ENCODE results near the gene MGMT.

MGMT gene

GRCh38 chr10:129761981-129762956 is 295.2 kb downstream of the MGMT start:
- no peak for DNase-seq (ENCODE audit: low read depth)

DNA sequence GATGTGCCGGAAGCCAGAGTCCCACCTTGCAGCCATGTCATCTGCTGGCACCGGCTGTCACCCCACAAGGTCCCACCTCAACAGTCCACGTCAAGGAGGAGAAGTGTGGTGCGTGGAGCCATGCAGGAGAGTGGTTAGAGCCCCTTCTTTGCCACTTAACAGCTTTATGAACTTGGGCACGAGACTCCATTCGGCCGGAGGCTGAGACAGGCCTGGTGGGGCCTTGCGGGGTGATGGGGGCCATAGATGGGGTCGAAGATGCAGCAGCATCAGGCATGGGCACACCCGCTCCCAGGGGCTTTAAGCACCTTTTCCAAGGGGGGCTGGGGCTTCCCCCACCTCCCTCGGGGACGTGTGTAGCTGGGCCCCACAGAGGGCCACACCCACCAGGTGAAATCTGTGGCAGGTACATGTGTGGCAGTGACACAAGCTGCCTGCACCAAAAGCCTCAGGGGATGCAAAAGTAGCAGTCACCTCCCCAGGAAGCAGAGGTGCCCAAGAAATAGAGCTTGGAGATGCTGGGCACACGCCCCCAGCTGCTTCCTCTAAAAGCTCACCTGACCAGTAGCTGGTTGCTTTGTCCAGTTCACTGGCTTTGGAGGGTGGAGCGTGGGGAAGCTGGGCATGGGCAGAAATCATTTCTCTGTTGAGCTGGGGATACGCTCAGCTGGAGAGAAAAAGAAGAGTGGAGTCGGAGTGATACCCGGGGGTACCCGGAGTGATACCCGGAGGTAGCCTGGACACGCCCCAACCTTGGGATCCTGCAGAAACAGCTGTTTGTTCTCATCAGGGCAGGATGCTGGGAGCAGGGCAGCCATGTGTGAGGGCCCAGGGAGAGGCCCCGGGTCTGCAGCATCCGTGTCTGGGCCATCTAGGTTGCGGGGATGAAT is 297.2 kb downstream of the MGMT start:
- DNase-seq (ENCODE audit: low read depth) = no peak

GRCh38 chr10:129764901-129765663 is 298.0 kb downstream of the MGMT start:
- no peak for DNase-seq (ENCODE audit: low read depth)

GRCh38 chr10:129765664-129766550 is 298.9 kb downstream of the MGMT start:
- no peak for DNase-seq (ENCODE audit: low read depth)

DNA sequence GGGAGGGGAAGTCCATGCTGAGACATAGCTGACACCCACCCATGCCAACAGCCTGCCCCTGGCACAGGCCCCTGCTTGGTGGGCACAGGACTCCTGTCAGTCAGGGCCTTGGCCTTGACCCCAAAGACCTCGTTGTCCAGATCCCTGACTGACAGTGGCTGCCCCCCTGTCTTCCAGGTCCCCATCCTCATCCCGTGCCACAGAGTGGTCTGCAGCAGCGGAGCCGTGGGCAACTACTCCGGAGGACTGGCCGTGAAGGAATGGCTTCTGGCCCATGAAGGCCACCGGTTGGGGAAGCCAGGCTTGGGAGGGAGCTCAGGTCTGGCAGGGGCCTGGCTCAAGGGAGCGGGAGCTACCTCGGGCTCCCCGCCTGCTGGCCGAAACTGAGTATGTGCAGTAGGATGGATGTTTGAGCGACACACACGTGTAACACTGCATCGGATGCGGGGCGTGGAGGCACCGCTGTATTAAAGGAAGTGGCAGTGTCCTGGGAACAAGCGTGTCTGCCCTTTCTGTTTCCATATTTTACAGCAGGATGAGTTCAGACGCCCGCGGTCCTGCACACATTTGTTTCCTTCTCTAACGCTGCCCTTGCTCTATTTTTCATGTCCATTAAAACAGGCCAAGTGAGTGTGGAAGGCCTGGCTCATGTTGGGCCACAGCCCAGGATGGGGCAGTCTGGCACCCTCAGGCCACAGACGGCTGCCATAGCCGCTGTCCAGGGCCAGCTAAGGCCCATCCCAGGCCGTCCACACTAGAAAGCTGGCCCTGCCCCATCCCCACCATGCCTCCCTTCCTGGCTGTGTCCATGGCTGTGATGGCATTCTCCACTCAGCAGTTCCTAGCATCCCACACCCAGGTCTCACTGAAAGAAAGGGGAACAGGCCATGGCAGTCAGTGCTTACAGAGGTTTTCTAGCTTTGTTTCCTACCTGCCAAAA is 299.8 kb downstream of the MGMT start:
- no peak for DNase-seq (ENCODE audit: low read depth)

- no peak for DNase-seq (ENCODE audit: low read depth)
These were observed 300.7 kb downstream of the MGMT start for GRCh38 chr10:129767751-129768150.

- DNase-seq (ENCODE audit: low read depth) = no peak
These were observed 301.7 kb downstream of the MGMT start for GRCh38 chr10:129768437-129769355.

DNA sequence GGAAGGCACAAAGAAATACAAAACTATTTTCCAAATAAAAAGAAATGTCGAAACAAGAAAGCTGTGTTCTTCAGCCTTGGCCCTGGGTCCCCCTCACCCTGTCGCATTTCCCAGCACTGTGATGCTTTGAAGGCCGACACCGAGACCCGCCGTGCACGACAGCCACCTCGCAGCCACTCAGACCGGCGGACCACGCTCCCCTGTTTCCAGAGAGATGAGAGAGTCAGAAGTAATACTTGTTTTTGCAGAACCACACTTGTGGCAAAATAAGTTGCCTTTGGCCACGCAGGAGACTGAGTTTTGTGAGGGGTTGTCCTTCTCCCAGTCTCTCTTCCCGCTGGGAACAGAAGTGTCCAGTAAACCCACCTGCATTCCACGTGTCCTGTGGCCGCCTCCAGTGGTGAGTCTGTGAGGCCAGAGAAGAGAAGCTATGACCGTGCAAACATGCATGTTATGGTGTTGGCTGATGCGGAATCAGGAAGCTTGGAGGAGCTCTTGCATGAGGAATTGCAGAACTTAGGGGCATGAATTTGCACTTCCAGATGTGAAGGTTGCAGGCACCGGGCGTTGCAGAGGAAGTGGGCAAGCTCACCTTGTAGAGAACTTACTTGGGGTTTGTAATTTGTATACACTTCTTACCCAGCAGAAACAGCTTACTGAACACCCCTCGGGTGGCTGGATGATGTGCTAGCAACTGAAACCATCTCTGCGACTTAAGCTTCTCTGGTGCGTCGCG is 302.5 kb downstream of the MGMT start:
- no peak for DNase-seq (ENCODE audit: low read depth)

DNA sequence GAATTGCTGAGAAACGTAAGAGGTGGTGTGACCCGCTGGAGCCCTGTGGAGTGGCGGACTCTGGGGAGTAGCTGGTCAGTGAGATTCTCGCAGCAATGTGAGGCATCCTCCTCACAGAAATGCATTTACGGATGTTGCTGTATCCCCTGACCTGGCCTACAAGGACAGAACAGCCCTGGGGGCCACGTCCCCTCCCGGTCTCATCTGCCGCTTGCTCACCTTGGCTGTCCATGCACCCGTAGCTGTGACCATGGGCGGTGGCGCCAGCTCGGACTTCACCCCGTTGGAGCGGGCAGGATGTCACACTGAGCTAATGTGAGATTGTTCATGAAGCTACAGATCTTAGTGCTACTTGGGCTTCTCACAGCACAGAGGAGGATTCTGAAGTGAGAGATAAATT is 303.2 kb downstream of the MGMT start:
- DNase-seq (ENCODE audit: low read depth) = no peak

DNA sequence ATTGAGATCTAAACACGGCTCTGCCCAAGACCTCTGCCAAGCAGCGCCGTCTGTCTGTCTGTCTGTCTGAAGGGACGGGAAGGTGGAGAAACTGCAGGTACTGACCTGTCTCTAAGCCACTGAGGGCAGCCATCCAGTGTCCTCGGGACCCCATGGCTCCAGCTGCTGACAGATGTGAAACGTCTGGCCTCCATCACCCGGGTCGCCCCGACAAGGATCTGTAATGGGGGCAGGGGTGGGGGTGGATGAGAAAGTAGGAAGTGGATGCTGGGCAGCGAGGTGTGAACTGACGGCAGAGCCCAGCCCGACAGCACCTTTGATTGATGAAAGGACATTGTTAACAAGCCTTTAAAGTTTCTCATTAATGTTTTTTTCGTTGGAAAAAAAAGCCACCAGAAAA is 304.0 kb downstream of the MGMT start:
- DNase-seq (ENCODE audit: low read depth) = no peak

DNA sequence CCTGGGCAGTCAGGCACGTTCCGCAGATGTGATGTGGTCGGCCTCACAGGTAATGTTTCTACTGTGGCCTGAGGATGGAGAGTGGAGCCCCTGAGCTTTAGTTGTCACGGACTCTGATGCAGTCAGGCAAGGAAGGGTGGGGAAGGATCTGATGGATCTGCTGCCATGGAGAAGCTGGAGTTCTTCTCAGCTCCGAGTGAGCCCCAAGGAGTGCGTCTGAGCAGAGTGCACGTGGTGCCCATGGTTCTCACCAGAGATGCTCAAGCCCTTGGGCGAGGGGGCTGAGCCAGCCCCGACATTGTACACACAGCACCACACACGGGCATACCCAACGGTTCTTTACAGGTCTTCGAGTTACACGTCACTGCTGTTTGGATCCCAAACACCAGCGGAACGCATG is 304.5 kb downstream of the MGMT start:
- no peak for DNase-seq (ENCODE audit: low read depth)

GRCh38 chr10:129771991-129772431 is 305.0 kb downstream of the MGMT start:
- no peak for DNase-seq (ENCODE audit: low read depth)

DNA sequence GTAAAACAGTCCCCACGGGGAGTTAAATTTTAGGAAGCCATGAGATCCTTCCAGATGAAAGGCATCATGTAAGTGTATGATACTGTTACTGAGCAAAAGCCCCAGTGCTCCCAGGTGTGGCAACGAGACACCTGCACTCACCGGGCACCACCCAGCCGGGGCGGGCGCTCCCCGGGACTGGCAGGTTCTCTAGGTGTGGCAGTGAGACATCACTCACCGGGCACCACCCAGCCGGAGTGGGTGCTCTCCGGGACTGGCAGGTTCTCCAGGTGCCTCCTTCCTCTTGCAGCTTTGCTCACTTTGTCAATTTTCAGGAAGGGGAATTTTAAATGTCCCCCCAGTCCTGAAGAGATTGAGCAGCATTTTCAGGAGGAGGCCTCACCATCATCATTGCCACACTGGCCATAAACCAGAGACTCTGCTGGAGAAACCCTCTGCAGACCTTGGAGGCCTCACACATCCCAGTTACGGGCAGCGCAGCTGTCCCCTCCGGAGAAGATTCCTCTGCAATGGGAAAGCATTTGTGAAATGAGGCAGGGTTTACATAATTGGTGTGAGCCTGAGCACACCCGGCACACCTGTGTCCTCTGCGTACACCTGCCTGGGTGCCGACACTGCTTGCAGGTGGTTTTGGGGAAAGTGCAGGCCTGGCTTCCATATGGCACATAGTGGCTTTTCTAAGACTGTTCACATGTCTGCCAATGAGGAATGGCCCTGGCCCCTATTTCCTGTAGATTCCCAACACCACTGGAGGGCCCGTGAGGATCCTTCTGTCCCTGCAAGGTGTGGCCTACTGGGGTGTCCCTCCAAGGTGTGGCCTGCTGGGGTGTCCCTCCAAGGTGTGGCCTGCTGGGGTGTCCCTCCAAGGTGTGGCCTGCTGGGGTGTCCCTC is 305.7 kb downstream of the MGMT start:
- no peak for DNase-seq (ENCODE audit: low read depth)

GRCh38 chr10:129773359-129773990 is 306.4 kb downstream of the MGMT start:
- DNase-seq (ENCODE audit: low read depth) = no peak

- no peak for DNase-seq (ENCODE audit: low read depth)
These were observed 307.2 kb downstream of the MGMT start for GRCh38 chr10:129774082-129774735.

Data from activated T-cell treated with anti-CD3 and anti-CD28 coated beads for 24 hours (primary cell).